ENCODE data around the gene CHN2.
"Not testable (repeated sequence)": the region's sequence is repeated elsewhere in the genome, so short reads cannot be mapped to it uniquely, and the experiment has no call there.

The CHN2 gene

DNA sequence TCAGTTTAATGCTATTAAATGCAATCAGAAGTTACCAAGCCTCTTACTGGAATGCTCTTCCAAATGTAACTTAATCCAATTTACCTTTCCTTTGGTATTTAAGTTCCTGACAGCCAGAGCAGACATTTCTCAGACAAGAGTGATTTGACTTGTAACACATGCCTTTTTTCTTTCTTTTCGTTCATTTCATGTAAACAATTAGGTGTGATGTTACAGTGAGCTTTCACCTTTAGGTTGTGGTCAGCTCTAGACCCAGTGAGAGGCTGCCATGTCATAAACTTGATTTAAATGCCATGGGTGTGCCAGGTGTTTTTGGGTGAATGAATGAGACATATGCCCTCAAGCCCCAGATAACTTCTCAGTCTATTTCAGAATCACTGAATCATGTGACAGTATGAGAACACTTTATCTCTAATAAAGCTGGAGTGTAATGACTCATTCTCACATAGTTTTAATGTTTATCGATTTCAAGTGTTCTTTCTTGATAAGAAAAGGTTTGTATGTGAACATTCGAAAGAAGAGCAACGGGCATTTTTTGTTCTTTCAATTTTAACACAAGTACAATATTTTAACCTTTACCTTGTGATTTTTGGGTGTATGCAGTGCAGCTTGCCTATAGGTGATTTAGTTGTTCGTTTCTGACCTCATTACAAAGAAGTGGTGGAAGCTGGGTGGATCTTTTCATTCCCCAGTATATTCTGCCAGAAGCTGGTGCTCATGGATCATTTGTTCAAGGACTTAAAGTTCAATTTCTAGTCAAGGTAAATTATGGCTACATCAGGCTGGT lies 61.5 kb downstream of the CHN2 start:
- FAIRE-seq: peak; percentile 52
- DNase-seq (ENCODE audit: low spot score): no peak

DNA sequence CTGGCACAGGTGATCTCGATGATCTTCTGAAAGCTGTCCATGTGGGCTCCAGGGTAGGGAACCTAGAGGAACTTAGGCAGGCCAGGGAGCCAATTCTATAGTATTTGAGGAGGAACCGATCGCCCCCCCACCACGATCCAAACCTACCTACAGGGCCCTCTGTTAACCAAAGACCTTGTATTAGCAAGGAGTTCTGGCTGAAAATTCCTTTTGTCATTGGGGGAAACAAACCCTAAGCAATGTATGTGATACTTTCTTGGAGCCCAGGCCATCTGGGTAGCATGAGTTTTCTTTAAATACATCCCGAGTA lies 62.1 kb downstream of the CHN2 start:
- no peak for DNase-seq (ENCODE audit: low spot score)
- FAIRE-seq: no peak

DNA sequence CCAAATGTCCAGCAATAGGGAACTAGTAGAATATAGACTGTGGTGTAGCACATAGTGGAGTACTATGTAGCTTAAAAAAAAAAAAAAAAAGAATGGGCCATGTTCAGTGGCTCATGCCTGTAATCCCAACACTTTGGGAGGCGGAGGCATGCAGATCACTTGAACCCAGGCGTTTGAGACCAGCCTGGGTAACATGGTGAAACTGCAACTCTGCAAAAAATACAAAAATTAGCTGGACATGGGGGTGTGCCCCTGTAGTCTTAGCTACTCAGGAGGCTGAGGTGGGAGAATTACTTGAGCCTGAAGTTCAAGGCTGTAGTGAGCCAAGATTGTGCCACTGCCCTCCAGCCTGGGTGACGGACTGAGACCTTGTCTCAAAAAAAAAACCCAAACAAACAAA lies 64.4 kb downstream of the CHN2 start:
- FAIRE-seq (no peak), DNase-seq (ENCODE audit: low spot score) (no peak)

DNA sequence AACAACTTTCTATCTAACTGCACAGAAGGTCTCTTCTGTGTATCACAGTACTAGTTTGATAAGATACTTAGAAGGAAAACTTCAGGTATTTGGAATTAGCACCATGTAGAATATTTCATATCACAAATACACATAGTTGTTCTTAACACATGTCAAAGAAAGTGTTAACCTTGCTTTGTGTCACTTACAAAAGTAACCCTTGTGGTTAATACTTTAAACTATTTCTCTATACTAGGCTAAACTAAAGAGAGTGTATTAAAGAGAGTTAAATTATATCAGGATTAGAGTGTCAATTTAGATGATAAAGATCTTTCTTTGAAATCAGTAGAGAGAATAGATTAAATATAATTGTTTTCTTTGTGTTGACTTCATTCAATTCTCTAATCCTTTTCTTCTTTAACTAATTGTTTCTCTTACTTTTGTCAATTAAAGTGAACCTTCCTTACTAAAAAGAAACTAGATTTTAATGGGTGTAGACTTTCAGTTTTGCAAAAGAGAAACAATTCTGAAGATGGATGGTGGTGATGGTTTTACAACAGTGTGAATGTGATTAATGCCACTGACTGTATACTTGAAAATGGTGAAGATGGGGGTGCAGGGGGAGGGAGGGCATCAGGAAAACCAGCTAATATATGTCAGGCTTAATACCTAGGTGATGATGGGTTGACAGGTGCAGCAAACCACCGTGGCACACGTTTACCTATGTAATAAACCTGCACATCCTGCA lies 67.8 kb downstream of the CHN2 start:
- DNase-seq (ENCODE audit: low spot score) (no peak), FAIRE-seq (peak; percentile 81)

DNA sequence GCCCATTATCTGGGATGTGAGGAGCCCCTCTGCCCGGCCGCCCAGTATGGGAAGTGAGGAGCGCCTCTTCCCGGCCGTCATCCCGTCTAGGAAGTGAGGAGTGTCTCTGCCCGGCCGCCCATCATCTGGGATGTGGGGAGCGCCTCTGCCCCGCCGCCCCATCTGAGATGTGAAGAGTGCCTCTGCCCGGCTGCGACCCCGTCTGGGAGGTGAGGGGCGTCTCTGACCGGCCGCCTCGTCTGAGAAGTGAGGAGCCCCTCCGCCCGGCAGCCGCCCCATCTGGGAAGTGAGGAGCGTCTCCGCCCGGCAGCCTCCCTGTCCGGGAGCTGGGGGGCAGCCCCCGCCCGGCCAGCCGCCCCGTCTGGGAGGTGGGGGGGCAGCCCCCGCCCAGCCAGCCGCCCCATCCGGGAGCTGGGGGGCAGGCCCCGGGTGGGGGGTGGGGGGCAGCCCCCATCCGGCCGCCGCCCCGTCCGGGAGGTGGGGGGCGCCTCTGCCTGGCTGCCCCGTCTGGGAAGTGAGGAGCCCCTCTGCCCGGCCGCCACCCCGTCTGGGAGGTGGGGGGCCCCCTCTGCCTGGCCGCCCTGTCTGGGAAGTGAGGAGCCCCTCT lies 69.1 kb downstream of the CHN2 start:
- DNase-seq (ENCODE audit: low spot score); FAIRE-seq: not testable (repeated sequence)

DNA sequence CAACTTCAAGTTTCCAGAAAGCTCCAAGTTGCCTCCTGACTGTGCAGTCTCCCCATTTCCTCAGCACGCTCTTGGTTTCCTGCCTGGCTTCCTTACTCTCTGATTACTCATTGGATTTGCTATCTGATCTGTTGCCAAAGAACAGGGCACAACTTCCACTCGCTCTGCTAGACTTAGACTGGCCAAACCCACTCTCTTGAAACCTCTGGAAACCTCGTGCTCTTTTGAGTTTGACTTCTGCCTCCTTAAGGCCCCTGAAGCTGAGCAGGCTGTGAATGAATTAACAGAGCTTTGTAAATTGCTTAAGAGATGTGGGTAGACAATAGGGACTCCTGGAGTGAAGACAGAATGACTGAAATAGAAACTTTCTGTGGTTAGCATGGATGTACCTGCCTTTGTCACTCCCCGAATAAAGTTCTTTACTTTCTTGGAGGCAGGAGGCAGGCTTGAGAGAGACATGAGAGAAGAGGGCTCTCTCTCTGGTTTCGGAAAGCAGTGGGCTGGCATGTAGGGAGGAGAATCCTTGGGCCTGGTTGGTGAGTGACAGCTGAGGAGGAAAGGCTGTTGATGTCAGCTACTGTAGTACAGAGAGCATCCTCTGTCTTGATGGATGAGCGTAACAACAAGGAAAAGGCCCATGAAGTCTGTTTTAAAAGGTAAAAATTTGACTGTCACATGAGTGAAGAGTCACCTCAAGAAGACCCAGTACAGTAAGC lies 70.8 kb downstream of the CHN2 start:
- DNase-seq (ENCODE audit: low spot score): no peak
- no peak for FAIRE-seq

DNA sequence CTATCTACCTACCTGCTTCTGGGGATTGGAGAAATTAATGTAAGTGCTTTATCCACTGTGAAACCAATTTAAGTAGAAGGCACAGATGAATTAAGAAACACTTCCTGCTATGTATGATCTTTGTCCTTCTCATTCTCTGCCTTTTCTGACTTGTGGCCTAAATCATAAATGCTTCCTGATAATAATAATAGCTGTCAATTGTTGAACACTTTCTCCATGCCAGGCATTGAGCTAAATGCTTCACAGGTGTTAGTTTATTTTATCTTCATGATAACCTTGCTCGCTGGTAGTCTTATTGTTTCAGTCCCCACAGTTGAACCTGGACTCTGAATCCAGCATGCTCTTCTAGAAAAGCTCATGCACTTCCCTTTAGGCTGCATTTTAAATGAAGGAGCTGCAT lies 75.4 kb downstream of the CHN2 start:
- no peak for FAIRE-seq

DNA sequence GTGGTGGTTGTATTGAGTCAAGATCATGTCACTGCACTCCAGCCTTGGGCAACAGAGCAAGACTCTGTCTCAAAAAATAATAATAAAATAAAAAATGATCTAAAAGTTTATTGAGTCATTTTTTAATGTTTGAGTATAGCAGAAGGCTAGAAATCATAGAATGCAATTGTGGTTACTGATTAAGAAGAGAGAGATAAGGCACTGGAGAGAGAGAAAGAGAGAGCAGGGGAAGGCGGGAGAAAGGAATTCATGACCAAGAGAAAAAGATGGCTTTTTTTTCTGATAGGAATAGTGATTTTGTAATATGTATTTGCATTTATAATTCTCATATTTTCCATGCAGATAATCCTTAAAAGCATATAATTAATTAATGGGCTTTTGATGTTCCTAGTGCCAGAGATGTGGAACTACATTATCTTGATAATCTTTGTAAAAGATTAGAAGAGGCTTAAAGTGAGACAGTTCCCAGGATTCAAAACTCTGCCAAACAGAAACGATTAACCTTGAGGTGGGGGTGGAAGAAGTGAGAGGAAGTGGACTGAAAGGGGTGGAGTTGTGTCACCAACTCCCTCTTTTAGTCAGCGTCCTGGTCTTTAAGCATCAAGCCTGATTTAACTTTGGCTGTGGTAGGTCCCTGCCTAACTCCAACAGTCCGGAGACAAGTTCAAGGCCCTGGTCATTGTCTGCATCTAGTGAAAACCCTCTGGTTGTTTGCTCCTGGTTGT lies 76.2 kb downstream of the CHN2 start:
- FAIRE-seq (no peak), DNase-seq (ENCODE audit: low spot score) (no peak)

More for the DNA sequence above, 75.4 kb downstream of the CHN2 start:
- no peak for DNase-seq (ENCODE audit: low spot score)

DNA sequence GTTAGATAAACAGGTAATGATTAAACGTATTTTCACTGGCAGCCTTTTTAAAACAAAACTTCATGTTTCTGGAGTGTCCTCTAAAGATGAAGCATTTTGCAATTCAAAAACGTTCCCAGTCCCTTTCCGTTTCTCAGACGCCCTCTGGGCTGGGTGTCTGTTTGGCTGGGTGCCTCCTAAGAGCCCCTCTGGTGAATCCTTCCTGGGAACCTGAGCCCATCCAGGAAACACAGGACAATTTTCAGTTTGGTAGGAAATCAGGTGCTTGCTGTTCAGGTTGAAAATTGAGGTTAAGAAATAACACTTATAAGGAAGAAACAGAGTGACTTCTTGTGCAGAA lies 76.7 kb downstream of the CHN2 start:
- DNase-seq (ENCODE audit: low spot score) (no peak), FAIRE-seq (no peak)

DNA sequence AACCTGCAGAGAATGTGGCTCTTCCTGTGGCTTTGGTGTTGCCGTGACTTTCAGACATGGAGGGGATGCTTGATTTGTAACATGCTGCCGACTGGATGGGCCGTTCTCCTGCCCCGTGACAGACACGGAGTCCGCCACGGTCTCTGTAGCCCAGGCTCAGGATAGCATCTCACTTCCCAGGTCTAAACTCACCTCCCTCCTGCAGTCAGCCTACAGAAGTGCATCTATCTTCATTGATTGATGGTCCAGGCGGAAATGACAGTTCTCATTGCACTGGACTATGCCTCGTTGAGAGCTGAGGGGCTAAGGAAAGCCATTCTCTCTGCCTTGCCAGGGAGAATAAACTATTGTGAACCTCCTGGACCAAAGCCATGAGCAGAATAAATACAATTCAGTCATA lies 77.5 kb downstream of the CHN2 start:
- FAIRE-seq (peak; percentile 37), DNase-seq (ENCODE audit: low spot score) (no peak)

DNA sequence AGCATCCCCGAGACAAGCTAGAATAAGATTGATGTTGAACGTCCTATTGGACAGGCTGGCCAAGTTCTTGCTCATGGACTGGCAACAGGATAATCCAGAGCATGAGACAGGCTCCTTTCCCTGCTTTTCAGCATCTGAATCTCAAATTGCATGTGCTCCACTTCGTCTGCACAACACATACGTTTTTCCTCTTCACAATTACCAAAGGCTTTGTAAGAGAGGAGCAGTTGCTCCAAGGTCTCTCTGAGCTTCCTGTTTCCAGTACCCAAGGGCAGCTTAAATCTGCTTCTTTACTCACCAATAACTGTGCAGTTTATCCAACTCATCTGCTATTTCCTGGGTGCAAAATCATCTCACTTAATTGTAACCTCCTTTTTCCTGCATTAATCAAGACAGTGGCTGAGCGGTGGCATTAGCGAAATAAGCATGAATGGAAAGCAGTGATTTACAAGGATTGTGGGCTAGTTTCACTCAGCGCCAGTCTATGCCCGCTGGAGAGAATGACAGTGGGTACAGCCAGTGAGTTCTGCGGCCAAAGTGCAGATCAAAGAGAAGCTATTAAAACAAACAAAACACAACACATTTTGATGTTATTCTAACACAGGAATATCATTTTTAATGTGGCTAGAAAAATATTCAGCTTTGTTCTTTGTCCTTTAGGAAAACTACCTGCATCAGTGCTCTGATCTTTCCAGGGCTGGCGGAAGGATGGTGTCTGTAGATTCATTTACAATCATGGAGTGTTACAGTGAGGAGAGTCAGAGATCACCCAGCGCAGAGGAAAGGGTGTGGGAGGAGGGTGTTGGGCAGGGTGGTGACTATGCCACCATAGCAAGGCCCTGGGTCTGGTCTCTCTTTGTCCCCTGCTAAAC lies 79.8 kb downstream of the CHN2 start:
- FAIRE-seq (peak; percentile 52), DNase-seq (ENCODE audit: low spot score) (no peak)

DNA sequence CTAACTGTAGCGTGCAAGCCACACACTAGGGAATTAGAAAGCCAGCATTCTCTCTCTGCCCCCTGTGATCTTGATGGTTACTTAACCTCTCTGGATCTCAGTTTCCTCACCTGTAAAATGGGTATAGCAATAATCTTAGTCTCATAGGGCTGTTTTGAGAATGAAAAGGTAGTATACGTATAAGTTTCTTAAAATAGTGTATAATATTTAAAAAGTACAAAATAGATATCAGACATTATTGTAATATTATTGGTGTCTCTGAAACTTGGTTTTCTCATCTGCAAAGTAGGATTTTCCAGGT lies 80.4 kb downstream of the CHN2 start:
- DNase-seq (ENCODE audit: low spot score): no peak
- FAIRE-seq: no peak

DNA sequence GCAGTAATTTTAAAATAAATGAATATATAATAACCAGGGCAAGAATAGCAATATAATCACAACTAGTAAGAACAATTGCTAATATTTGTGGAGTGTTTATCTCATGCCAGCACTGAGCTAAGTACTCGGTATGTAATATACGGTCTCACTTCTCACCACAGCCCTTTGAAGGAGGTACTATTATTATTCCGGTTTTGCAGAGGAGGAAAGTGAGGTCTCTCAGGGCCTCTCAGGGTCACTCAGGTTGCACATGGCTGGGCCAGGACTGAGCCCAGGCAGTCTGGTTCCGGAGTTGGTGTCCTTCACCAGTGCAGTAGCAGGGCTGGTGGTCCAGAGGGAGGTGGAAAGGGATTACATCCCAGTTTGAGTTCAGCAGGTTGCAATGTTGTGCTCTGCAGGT lies 80.9 kb downstream of the CHN2 start:
- no peak for FAIRE-seq

DNA sequence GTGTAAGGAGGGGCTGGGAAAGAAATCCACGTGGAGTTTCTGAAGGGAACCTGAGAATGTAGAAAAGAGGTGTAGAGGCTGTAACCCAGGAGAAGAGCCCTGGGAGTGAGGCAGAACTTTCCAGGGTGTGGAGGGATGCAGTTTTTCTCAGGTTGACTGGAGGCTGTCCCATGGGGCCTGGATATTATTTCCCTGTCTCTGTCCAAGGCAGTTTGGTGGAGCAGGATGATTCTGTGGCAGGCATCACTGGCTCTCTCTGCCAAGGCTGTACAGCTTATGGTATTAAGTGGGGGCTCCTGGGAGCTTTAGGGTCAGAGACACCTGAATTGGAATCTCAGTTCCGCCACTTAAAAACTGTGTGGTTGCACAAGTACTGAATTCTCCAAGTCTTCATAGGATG lies 81.6 kb downstream of the CHN2 start:
- no peak for DNase-seq (ENCODE audit: low spot score)
- no peak for FAIRE-seq

More for the DNA sequence above, 80.9 kb downstream of the CHN2 start:
- no peak for DNase-seq (ENCODE audit: low spot score)

DNA sequence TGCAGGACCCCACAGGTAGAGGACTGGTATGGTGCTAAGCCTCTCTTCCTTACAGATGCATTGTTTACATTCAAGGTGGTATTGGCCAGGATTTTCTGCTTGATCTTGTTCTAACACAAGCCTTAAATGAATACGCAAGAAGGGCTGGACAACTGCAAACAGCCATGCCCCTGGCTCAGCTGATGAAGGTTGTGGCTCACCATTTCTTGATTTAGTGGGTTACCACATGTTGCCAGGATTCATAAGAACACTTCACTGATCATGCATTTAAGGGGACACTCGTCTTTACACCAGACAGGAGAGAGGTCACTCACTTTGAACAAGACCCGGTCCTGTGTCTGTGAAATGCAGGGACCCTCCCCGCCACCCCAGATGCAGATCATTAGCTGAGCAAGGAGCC lies 82.2 kb downstream of the CHN2 start:
- DNase-seq (ENCODE audit: low spot score) (no peak), FAIRE-seq (no peak)

DNA sequence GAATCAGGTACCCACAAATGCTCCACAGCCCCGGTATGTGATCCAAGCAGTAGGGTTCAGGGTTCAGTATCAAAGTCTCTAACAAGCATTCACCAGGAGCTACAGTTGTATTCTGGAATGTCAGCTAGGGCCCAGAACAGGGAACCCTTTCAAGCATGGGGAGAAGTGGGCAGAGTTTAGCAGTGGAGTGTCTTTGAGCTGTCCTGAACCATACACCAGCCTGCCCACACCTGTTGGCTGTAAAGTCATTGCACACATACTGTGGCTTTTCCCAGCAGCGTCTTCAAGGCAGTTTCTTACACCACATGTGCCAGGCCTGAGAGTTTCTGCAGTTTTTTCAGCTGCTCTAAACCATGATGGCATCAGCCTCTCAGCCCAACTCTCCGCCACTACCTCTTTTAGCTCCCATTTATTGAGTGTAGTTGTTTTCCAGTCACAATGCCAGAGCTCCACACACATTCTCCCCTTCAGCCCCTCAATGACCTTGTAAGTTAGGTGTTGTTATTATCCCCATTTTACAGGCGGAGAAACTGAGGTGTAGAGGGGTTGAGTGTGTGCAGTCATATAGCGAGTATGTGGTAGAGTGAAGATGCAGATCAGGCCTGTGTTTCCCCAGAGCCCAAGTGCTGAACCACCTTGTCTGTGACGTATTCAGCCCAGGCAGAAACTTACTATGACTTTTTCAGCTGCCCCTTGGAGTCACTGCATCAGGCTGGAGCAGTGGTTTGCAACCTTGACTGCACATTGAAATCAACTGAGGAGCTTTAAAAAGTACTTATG lies 83.1 kb downstream of the CHN2 start:
- DNase-seq (ENCODE audit: low spot score) (no peak), FAIRE-seq (no peak)

DNA sequence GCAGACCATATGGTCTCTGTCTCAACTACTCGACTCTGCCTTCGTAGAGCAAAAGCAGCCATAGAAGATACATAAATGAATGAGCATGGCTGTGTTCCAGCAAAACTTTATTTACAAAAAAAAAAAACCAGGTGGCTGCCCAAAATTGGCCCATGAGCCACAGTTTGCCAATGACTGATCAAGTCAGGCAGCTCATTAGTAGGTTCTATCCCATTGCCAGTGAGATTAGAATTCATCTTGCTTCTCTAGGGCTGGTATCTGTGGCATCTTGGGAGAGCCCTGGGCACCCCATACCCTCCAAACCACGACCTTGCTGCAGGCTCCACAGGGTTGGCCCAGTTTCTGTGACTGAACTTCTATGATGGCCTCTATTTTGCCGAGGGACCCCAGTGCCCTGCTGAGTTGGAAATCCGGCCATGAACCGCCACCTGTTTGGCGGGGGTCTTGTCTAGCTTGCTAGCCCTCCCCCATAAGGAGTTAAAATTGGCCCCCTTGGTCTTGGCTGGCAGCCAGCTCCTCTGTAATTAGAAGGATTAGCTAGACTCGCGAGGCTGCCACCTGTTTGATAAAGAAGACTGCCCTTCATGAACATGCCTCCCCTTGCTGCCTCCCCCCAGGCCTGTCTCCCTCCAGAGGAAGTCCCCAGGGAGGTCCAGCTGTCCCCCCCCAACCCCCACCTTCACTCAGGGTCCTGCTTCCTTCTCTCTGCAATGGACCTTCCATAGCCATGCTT lies 83.9 kb downstream of the CHN2 start:
- DNase-seq (ENCODE audit: low spot score) (no peak), FAIRE-seq (no peak)

DNA sequence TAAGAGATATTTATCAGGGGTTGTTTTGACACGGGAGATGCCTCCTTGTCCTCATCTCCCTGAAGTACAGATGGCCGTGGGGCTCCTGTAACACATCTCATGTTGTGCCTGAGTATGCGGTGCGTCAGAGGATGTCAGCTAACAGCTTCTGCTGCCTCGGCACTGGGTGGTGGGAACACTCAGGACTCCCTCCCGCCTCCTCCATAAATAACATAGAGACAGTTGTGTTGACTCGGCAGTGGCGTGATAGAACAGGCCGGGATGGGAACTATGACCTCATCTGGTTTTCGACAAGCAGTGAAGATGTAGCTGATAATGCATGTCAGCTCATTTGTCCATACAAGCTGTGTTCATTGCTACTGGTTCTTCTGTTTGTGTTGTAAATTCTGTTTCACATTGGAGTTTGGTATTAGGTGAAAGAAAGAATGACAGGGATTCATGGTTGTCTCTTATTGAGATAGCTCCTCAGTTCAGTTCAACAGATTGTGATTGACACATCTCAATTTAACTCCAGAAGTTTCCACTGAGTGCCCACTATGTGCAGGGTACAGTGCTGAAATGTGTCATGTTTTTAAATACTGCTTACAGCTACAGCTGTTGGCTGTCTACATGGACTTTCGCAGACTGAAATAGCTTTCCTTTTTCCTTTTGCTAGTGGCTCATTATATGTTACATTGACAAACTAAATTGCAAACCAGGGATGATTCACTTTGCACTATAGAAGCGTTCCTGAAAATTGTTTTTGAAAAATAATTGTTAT lies 87.4 kb downstream of the CHN2 start:
- FAIRE-seq (peak; percentile 80), DNase-seq (ENCODE audit: low spot score) (no peak)
